ENCODE results near the gene NBEA. TPM values are rescaled to one million over a fixed set of nuclear protein-coding genes. Genes with fewer than 3 reads are reported as not detected.

NBEA gene
- total RNA-seq, 1 experiment from 2014 or later, result 4.1 TPM

DNA sequence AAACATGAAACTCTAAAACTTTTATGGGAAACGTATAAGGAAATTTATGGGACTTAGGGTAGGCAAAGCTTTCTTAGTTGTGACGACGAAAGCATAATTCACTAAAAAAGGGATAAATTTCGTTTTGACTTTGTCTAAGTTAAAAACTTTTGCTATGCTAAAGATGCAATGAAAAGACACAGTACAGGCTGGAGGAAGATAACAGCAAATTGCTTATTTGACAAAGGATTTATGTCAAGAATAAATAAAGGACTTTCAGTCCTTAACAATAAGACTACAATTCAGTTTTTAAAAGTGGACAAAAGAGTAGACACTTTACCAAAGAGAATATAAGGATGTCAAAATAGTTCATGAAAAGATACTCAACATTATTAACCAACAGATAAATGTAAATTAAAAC is 150.2 kb downstream of the NBEA start:
- H3K9ac ChIP-seq (ENCODE audit: low read length), result no peak overlapping the region
- no peaks in the 10 kb centered on the region for H3K9me2 ChIP-seq (ENCODE audit: insufficient read depth)
- no peaks in the 10 kb centered on the region for H4K20me1 ChIP-seq (ENCODE audit: insufficient read depth)
- no peak overlapping the region for H2AFZ ChIP-seq (ENCODE audit: low read depth, low read length, poor library complexity, severe bottlenecking)
- TF ChIP-seq JUND (IDR thresholded peaks at IDR 0.05) (no peak), ZNF274 (IDR thresholded peaks at IDR 0.05; ENCODE audit: low read depth, low read length) (no peak), POLR2A (IDR thresholded peaks at IDR 0.05; ENCODE audit: borderline replicate concordance, extremely low read depth, insufficient read depth, insufficient read length) (no peak), ZFX (IDR thresholded peaks at IDR 0.05) (no peak), EGR1 (IDR thresholded peaks at IDR 0.05; ENCODE audit: low read depth) (no peak), ELF1 (IDR thresholded peaks at IDR 0.05; ENCODE audit: borderline replicate concordance, low read depth) (no peak), SRF (IDR thresholded peaks at IDR 0.05; ENCODE audit: low read depth) (no peak), EZH2 (IDR thresholded peaks at IDR 0.05) (no peak), SP1 (IDR thresholded peaks at IDR 0.05; ENCODE audit: low read depth) (no peak), FOSL1 (IDR thresholded peaks at IDR 0.05; ENCODE audit: low read depth) (no peak), SIN3A (IDR thresholded peaks at IDR 0.05; ENCODE audit: low read depth) (no peak), CEBPB (IDR thresholded peaks at IDR 0.05; ENCODE audit: low read depth) (no peak), TCF7L2 (IDR thresholded peaks at IDR 0.05; ENCODE audit: borderline replicate concordance, extremely low read depth, insufficient read depth, insufficient read length) (no peak)
- TF ChIP-seq, protein P1, sequence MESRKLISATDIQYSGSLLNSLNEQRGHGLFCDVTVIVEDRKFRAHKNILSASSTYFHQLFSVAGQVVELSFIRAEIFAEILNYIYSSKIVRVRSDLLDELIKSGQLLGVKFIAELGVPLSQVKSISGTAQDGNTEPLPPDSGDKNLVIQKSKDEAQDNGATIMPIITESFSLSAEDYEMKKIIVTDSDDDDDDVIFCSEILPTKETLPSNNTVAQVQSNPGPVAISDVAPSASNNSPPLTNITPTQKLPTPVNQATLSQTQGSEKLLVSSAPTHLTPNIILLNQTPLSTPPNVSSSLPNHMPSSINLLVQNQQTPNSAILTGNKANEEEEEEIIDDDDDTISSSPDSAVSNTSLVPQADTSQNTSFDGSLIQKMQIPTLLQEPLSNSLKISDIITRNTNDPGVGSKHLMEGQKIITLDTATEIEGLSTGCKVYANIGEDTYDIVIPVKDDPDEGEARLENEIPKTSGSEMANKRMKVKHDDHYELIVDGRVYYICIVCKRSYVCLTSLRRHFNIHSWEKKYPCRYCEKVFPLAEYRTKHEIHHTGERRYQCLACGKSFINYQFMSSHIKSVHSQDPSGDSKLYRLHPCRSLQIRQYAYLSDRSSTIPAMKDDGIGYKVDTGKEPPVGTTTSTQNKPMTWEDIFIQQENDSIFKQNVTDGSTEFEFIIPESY (IDR thresholded peaks at IDR 0.05; ENCODE audit: extremely low read depth, insufficient replicate concordance, low read length), result no peak
- TF ChIP-seq, protein P2, sequence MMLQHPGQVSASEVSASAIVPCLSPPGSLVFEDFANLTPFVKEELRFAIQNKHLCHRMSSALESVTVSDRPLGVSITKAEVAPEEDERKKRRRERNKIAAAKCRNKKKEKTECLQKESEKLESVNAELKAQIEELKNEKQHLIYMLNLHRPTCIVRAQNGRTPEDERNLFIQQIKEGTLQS (IDR thresholded peaks at IDR 0.05), result no peak
- TF ChIP-seq, protein P3, sequence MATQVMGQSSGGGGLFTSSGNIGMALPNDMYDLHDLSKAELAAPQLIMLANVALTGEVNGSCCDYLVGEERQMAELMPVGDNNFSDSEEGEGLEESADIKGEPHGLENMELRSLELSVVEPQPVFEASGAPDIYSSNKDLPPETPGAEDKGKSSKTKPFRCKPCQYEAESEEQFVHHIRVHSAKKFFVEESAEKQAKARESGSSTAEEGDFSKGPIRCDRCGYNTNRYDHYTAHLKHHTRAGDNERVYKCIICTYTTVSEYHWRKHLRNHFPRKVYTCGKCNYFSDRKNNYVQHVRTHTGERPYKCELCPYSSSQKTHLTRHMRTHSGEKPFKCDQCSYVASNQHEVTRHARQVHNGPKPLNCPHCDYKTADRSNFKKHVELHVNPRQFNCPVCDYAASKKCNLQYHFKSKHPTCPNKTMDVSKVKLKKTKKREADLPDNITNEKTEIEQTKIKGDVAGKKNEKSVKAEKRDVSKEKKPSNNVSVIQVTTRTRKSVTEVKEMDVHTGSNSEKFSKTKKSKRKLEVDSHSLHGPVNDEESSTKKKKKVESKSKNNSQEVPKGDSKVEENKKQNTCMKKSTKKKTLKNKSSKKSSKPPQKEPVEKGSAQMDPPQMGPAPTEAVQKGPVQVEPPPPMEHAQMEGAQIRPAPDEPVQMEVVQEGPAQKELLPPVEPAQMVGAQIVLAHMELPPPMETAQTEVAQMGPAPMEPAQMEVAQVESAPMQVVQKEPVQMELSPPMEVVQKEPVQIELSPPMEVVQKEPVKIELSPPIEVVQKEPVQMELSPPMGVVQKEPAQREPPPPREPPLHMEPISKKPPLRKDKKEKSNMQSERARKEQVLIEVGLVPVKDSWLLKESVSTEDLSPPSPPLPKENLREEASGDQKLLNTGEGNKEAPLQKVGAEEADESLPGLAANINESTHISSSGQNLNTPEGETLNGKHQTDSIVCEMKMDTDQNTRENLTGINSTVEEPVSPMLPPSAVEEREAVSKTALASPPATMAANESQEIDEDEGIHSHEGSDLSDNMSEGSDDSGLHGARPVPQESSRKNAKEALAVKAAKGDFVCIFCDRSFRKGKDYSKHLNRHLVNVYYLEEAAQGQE (IDR thresholded peaks at IDR 0.05; ENCODE audit: low read depth), result no peak
- TF ChIP-seq, protein P4, sequence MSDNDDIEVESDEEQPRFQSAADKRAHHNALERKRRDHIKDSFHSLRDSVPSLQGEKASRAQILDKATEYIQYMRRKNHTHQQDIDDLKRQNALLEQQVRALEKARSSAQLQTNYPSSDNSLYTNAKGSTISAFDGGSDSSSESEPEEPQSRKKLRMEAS (IDR thresholded peaks at IDR 0.05), result no peak
- DNase-seq (ENCODE audit: low read depth, low spot score) (no peak), ATAC-seq (no peak)
- CTCF ChIA-PET, result no interaction called here
- no peak overlapping the region for H3K4me2 ChIP-seq (ENCODE audit: low read length)
- H3K4me3 ChIP-seq (replicated peaks in 1 of 2; ENCODE audit: low read depth in 1 of 2, low read length in 2 of 2), result no peak overlapping the region
- POLR2A ChIA-PET, result no interaction called here
- no TSS peak for BruUV-seq (replicated peaks)
- no peaks in the 10 kb centered on the region for H3K79me2 ChIP-seq (ENCODE audit: insufficient read depth, low read length)
- intact Hi-C loops (cut with micrococcal nuclease), result no loop called here
- RAD21 ChIA-PET (ENCODE audit: low non-redundant PET in 1 of 2, low total read pairs in 2 of 2, uncharacterized antibody in 2 of 2, unreplicated experiment in 2 of 2), result no interaction called here
- no peaks in the 10 kb centered on the region for H3K4me1 ChIP-seq (ENCODE audit: control insufficient read depth in 1 of 2, insufficient read depth in 2 of 2, low read length in 2 of 2)
- H3K36me3 ChIP-seq (ENCODE audit: control insufficient read depth in 1 of 2, insufficient read depth in 2 of 2, low read length in 2 of 2), result no peaks in the 10 kb centered on the region
- no peak overlapping the region for H3K27ac ChIP-seq (ENCODE audit: low read depth, low read length)
- no peaks in the 10 kb centered on the region for H3K9me3 ChIP-seq (ENCODE audit: control insufficient read depth in 1 of 2, insufficient read depth in 1 of 2, low read depth in 1 of 2, low read length in 2 of 2)
- no peaks in the 10 kb centered on the region for H3K27me3 ChIP-seq (ENCODE audit: insufficient read depth, low read length)
